Breast epithelium (tissue), 3 donors: Measurements from ENCODE around the gene ZNF787.

Experiments used
- CTCF ChIP-seq, 3 donors: fragments of 450-650 bp; IDR thresholded peaks; one replicate each; pipeline ENCODE4 v1.5.1; 2016 to 2017; ENCODE audit warnings: antibody characterized with exemption in 3 of 3, mild to moderate bottlenecking in 3 of 3, moderate library complexity in 3 of 3
- POLR2AphosphoS5 ChIP-seq, 3 donors: sonication (generic); formaldehyde crosslinking; IDR thresholded peaks; one replicate each; pipeline ENCODE4 v1.6.1; 2017; ENCODE audit warnings: antibody characterized with exemption in 3 of 3

- TF ChIP-seq CTCF (IDR thresholded peaks at IDR 0.05) (no peak), POLR2AphosphoS5 (IDR thresholded peaks at IDR 0.05) (no peak)
Observed at GRCh38 chr19:56155124-56155687, 34.1 kb upstream of the ZNF787 start.
